IMR-90 (cell line): Measurements from ENCODE around the gene CFAP221. TPM values are rescaled to one million over a fixed set of nuclear protein-coding genes. Genes with fewer than 3 reads are reported as not detected.

ENCODE experiments used
- ATAC-seq: fragments of 200-7000 bp; cut with Tn5 transposase; 2 replicates; pipeline ENCODE4 v1.9.1; 2020; ENCODE audit warnings: low read depth, mild to moderate bottlenecking, moderate library complexity
- BruUV-seq: library from RNA; stranded (reverse); fragments of 400-500 nt; replicated peaks from 2 replicates; lab custom pipeline; 2021; lab: Mats Ljungman, UMichigan
- CTCF ChIA-PET: fragments of 300-600 bp; formaldehyde crosslinking; extraction: SDS; loops from one replicate; lab custom pipeline; 2021; ENCODE audit warnings: antibody characterized with exemption; lab: Yijun Ruan, JAX
- POLR2A ChIA-PET: fragments of 300-600 bp; sonication (Branson Sonifier 250); formaldehyde crosslinking; loops from one replicate; lab custom pipeline; 2022; ENCODE audit warnings: antibody characterized with exemption; ENCODE audit not compliant: unreplicated experiment; lab: Charles Lee
- DNase-seq: peaks from one replicate; pipeline ENCODE4 v3.0.0; 2013
- H2AFZ ChIP-seq: replicated peaks from 2 replicates; pipeline ENCODE3; 2013; ENCODE audit warnings: low read length, mild to moderate bottlenecking; ENCODE audit not compliant: poor library complexity
- H2AK5ac ChIP-seq: 2 replicates; pipeline ENCODE4 v1.6.1; 2013; ENCODE audit warnings: low read depth, low read length, inconsistent platforms
- H2AK9ac ChIP-seq: replicated peaks from 2 replicates; pipeline ENCODE3; 2013; ENCODE audit warnings: mild to moderate bottlenecking, low read depth, low read length, moderate library complexity; ENCODE audit not compliant: poor library complexity
- H2BK120ac ChIP-seq: 2 replicates; pipeline ENCODE4 v1.6.1; 2013; ENCODE audit warnings: low read depth, low read length, inconsistent platforms
- H2BK15ac ChIP-seq: 3 replicates; pipeline ENCODE4 v1.6.1; 2013; ENCODE audit warnings: low read depth, low read length, inconsistent platforms
- H2BK20ac ChIP-seq: 2 replicates; pipeline ENCODE4 v1.6.1; 2013; ENCODE audit warnings: low read depth, mild to moderate bottlenecking, inconsistent platforms, low read length, moderate library complexity
- H2BK5ac ChIP-seq: 2 replicates; pipeline ENCODE4 v1.6.1; 2013; ENCODE audit warnings: mild to moderate bottlenecking, low read depth, low read length, inconsistent platforms; ENCODE audit not compliant: poor library complexity, severe bottlenecking
- H3K14ac ChIP-seq: replicated peaks from 2 replicates; pipeline ENCODE4 v1.6.1; 2013; ENCODE audit warnings: low read depth, low read length, inconsistent platforms
- H3K18ac ChIP-seq: 2 replicates; pipeline ENCODE4 v1.6.1; 2013; ENCODE audit warnings: low read depth, low read length, control low read depth
- H3K23ac ChIP-seq: 2 replicates; pipeline ENCODE4 v1.6.1; 2013; ENCODE audit warnings: low read depth, low read length, inconsistent platforms
- H3K27ac ChIP-seq: 2 replicates; pipeline ENCODE4 v1.5.1; 2013; ENCODE audit warnings: mild to moderate bottlenecking, control low read depth, low read length; ENCODE audit not compliant: insufficient read depth
- H3K27me3 ChIP-seq: 2 replicates; pipeline ENCODE4 v1.6.1; 2013; ENCODE audit warnings: low read length; ENCODE audit not compliant: control insufficient read depth, insufficient read depth
- H3K36me3 ChIP-seq: 2 replicates; pipeline ENCODE4 v1.6.1; 2013; ENCODE audit warnings: low read length, mixed read lengths; ENCODE audit not compliant: control insufficient read depth, insufficient read depth
- H3K4ac ChIP-seq: 2 replicates; pipeline ENCODE4 v1.6.1; 2013; ENCODE audit warnings: low read depth, low read length, inconsistent platforms
- H3K4me1 ChIP-seq: 2 replicates; pipeline ENCODE4 v1.6.1; 2013; ENCODE audit warnings: low read length, mixed read lengths; ENCODE audit not compliant: control insufficient read depth, insufficient read depth
- H3K4me2 ChIP-seq: 2 replicates; pipeline ENCODE4 v1.6.1; 2013; ENCODE audit warnings: low read depth, mild to moderate bottlenecking, control low read depth, low read length, moderate library complexity
- H3K4me3 ChIP-seq: 2 replicates; pipeline ENCODE4 v1.5.1; 2013; ENCODE audit warnings: low read depth, mild to moderate bottlenecking, control low read depth, low read length, moderate library complexity; ENCODE audit not compliant: insufficient read depth
- H3K56ac ChIP-seq: 2 replicates; pipeline ENCODE4 v1.6.1; 2013; ENCODE audit warnings: low read length, inconsistent platforms; ENCODE audit not compliant: insufficient read depth; ENCODE audit errors: extremely low read depth
- H3K79me1 ChIP-seq, 2 experiments: 2 replicates each; pipeline ENCODE4 v1.6.1; 2013; ENCODE audit warnings: low read length in 2 of 2, inconsistent platforms in 1 of 2, low read depth in 1 of 2
- H3K9ac ChIP-seq: 2 replicates; pipeline ENCODE4 v1.6.1; 2013; ENCODE audit warnings: low read depth, low read length, control low read depth
- H3K9me1 ChIP-seq: 2 replicates; pipeline ENCODE4 v1.6.1; 2013; ENCODE audit warnings: low read length, inconsistent platforms; ENCODE audit not compliant: insufficient read depth
- H3K9me3 ChIP-seq: 2 replicates; pipeline ENCODE4 v1.6.1; 2013; ENCODE audit warnings: low read length; ENCODE audit not compliant: control insufficient read depth, insufficient read depth
- H4K20me1 ChIP-seq: 2 replicates; pipeline ENCODE4 v1.6.1; 2013; ENCODE audit warnings: low read length, inconsistent platforms; ENCODE audit not compliant: insufficient read depth
- H4K5ac ChIP-seq: 2 replicates; pipeline ENCODE4 v1.6.1; 2013; ENCODE audit warnings: mild to moderate bottlenecking, low read depth, low read length, control low read depth
- H4K8ac ChIP-seq, 2 experiments: 2 replicates each; pipeline ENCODE4 v1.6.1; 2013; ENCODE audit warnings: low read depth in 2 of 2, low read length in 2 of 2, control low read depth in 1 of 2, inconsistent platforms in 1 of 2
- H4K91ac ChIP-seq: 2 replicates; pipeline ENCODE4 v1.6.1; 2013; ENCODE audit warnings: low read depth, low read length, inconsistent platforms; ENCODE audit not compliant: insufficient read depth
- CEBPB ChIP-seq: IDR thresholded peaks from 2 replicates; pipeline ENCODE4 v1.6.1; 2012; ENCODE audit warnings: low read depth, low read length, improper control_type of control experiment
- MAFK ChIP-seq: IDR thresholded peaks from 2 replicates; pipeline ENCODE4 v1.6.1; 2012; ENCODE audit warnings: low read depth, low read length, improper control_type of control experiment
- NFE2L2 ChIP-seq: fragments of 150-350 bp; IDR thresholded peaks from 2 replicates; pipeline ENCODE4 v1.6.1; 2016; ENCODE audit warnings: low read depth, mild to moderate bottlenecking, low read length
- RCOR1 ChIP-seq: IDR thresholded peaks from 2 replicates; pipeline ENCODE4 v1.6.1; 2012; ENCODE audit warnings: mild to moderate bottlenecking, low read length, improper control_type of control experiment; ENCODE audit not compliant: insufficient replicate concordance
- RFX5 ChIP-seq: IDR thresholded peaks from 2 replicates; pipeline ENCODE4 v1.8.0; 2012; ENCODE audit warnings: low read depth, mild to moderate bottlenecking, low read length, moderate library complexity
- WGBS, 2 experiments: methylation state at CpG; one replicate each; pipeline versions ENCODE4 v1.1.5 to v1.1.7; 2013; ENCODE audit warnings: missing lambda C conversion rate in 2 of 2; ENCODE audit not compliant: insufficient read length in 1 of 2; ENCODE audit errors: extremely low coverage in 2 of 2; 5-methylcytosine and 5-hydroxymethylcytosine counted together
- dilution Hi-C: fragments of 300-500 bp; cut with HindIII; formaldehyde crosslinking; loops from one replicate; pipeline ENCODE4 v1.14.3; 2018; ENCODE audit warnings: low sequenced_read_pairs; ENCODE audit not compliant: unreplicated experiment
- in situ Hi-C: fragments of 300-500 bp; cut with MboI; formaldehyde crosslinking; loops from 3 replicates; pipeline ENCODE4 v1.14.3; 2019; ENCODE audit warnings: low sequenced_read_pairs, inconsistent platforms, mixed read lengths
- intact Hi-C: fragments of 100-400 bp; cut with micrococcal nuclease; formaldehyde crosslinking; loops from 2 replicates; pipeline ENCODE4 v1.10.0; 2022
- polyA plus RNA-seq, 3 experiments: library from polyadenylated mRNA; depleted of rRNA; stranded (reverse); fragments of >200 nt; gene quantifications; 2 replicates each; pipeline ENCODE4 v1.2.3, GENCODE V29; 2012; ENCODE audit warnings: low replicate concordance in 1 of 3
- total RNA-seq: library from RNA; depleted of rRNA; stranded (reverse); fragments of >200 nt; gene quantifications from 2 replicates; pipeline ENCODE4 v1.2.3, GENCODE V29; 2012

The CFAP221 gene
- total and polyA plus RNA-seq, 2 of the 4 experiments (the other 2 are of a cell fraction) = not detected

- H2BK20ac ChIP-seq = no peak overlapping the region
- H3K18ac ChIP-seq = no peak overlapping the region
- in situ Hi-C loops (no loop called here), dilution Hi-C loops (no loop called here), intact Hi-C loops (no loop called here)
- POLR2A ChIA-PET = no interaction called here
- H3K9ac ChIP-seq = no peak overlapping the region
- no peak overlapping the region for H3K4ac ChIP-seq
- no peak overlapping the region for H3K4me3 ChIP-seq
- no peaks in the 10 kb centered on the region for H4K20me1 ChIP-seq
- WGBS, 2 experiments = 60% methylated on average over 1 of the region's 6 CpGs; no CpG with 5 or more reads in 1 of the 2 experiments
- DNase-seq (no peak), ATAC-seq (no peak)
- no peaks in the 10 kb centered on the region for H3K9me1 ChIP-seq
- no peak overlapping the region for H2BK15ac ChIP-seq
- H3K27me3 ChIP-seq = peaks cover 2% of the 10 kb centered on the region; the same call in 1 of the 2 replicates
- no peaks in the 10 kb centered on the region for H3K4me1 ChIP-seq
- H3K23ac ChIP-seq = no peak overlapping the region
- no peak overlapping the region for H4K91ac ChIP-seq
- TF ChIP-seq RCOR1 (no peak), RFX5 (no peak), NFE2L2 (no peak), CEBPB (no peak), MAFK (no peak)
- no peak overlapping the region for H2AFZ ChIP-seq
- BruUV-seq = no TSS peak
- no peak overlapping the region for H3K27ac ChIP-seq
- CTCF ChIA-PET = no interaction called here
- H2BK120ac ChIP-seq = no peak overlapping the region
- no peaks in the 10 kb centered on the region for H3K36me3 ChIP-seq
- H3K14ac ChIP-seq = no peak overlapping the region
- H2AK5ac ChIP-seq = no peak overlapping the region
- no peak overlapping the region for H2AK9ac ChIP-seq
- no peaks in the 10 kb centered on the region for H3K9me3 ChIP-seq
- no peak overlapping the region for H4K8ac ChIP-seq
- H3K79me1 ChIP-seq = no peaks in the 10 kb centered on the region
- H3K4me2 ChIP-seq = no peak overlapping the region
- no peak overlapping the region for H4K5ac ChIP-seq
- no peak overlapping the region for H2BK5ac ChIP-seq
- H3K56ac ChIP-seq = no peak overlapping the region
Measured at GRCh38 chr2:119596638-119597037, 52.4 kb downstream of the CFAP221 start.
